MM.1S (cell line): ENCODE results near the gene ITGA7.

Experiments
- DNase-seq: peaks from one replicate; pipeline ENCODE4 v3.0.0-alpha.2; 2015
- H2AFZ ChIP-seq: fragments of 300-600 bp; sonication (generic); 2 replicates; pipeline ENCODE4 v1.6.0; 2016; ENCODE audit warnings: antibody characterized with exemption, low read length
- H3F3A ChIP-seq: fragments of 300-600 bp; sonication (generic); 2 replicates; pipeline ENCODE4 v1.6.1; 2016; ENCODE audit warnings: mild to moderate bottlenecking, antibody characterized with exemption, low read length, moderate library complexity, mixed read lengths; ENCODE audit not compliant: insufficient read depth
- H3K27ac ChIP-seq: fragments of 300-600 bp; sonication (generic); 2 replicates; pipeline ENCODE4 v1.5.1; 2016; ENCODE audit warnings: mild to moderate bottlenecking, low read length
- H3K27me3 ChIP-seq: fragments of 300-600 bp; sonication (generic); replicated peaks from 2 replicates; pipeline ENCODE4 v1.6.0; 2016; ENCODE audit warnings: low read length; ENCODE audit not compliant: insufficient read depth
- H3K36me3 ChIP-seq: fragments of 300-600 bp; sonication (generic); replicated peaks from 2 replicates; pipeline ENCODE4 v1.6.1; 2016; ENCODE audit warnings: mild to moderate bottlenecking, low read length, mixed read lengths; ENCODE audit not compliant: insufficient read depth
- H3K4me1 ChIP-seq: fragments of 300-600 bp; sonication (generic); 2 replicates; pipeline ENCODE4 v1.6.1; 2016; ENCODE audit warnings: low read length, mixed read lengths
- H3K4me2 ChIP-seq: fragments of 300-600 bp; sonication (generic); 2 replicates; pipeline ENCODE4 v1.6.0; 2016; ENCODE audit warnings: low read depth, low read length
- H3K4me3 ChIP-seq: fragments of 300-600 bp; sonication (generic); 2 replicates; pipeline ENCODE4 v1.5.1; 2016; ENCODE audit warnings: low read length, mixed read lengths
- H3K79me2 ChIP-seq: fragments of 300-600 bp; sonication (generic); 2 replicates; pipeline ENCODE4 v1.6.1; 2016; ENCODE audit warnings: mixed run types, low read length, mixed read lengths
- H3K9ac ChIP-seq: fragments of 300-600 bp; sonication (generic); 2 replicates; pipeline ENCODE4 v1.6.1; 2016; ENCODE audit warnings: low read length, mixed read lengths
- H3K9me2 ChIP-seq: fragments of 300-600 bp; sonication (generic); replicated peaks from 2 replicates; pipeline ENCODE4 v1.6.1; 2016; ENCODE audit warnings: mild to moderate bottlenecking, low read length, mixed read lengths; ENCODE audit not compliant: insufficient read depth
- H3K9me3 ChIP-seq: fragments of 300-600 bp; sonication (generic); replicated peaks from 2 replicates; pipeline ENCODE4 v1.6.1; 2016; ENCODE audit warnings: mild to moderate bottlenecking, low read length, mixed read lengths; ENCODE audit not compliant: insufficient read depth
- H4K20me1 ChIP-seq: fragments of 300-600 bp; sonication (generic); 2 replicates; pipeline ENCODE4 v1.6.1; 2016; ENCODE audit warnings: mild to moderate bottlenecking, low read length, moderate library complexity, mixed read lengths; ENCODE audit not compliant: insufficient read depth
- EZH2 ChIP-seq: fragments of 300-600 bp; sonication (generic); optimal IDR thresholded peaks from 2 replicates; pipeline ENCODE3; 2017; ENCODE audit warnings: low read depth, mild to moderate bottlenecking, antibody characterized with exemption, low read length, mixed read lengths
- EZH2phosphoT487 ChIP-seq: fragments of 300-600 bp; sonication (generic); IDR thresholded peaks from 2 replicates; pipeline ENCODE4 v1.6.1; 2018; ENCODE audit warnings: antibody characterized with exemption, low read length
- TF ChIP-seq, protein P1 (sequence below): fragments of 300-600 bp; sonication (generic); IDR thresholded peaks from 2 replicates; pipeline ENCODE4 v1.5.1; 2016; ENCODE audit warnings: antibody characterized with exemption, low read length, mixed read lengths

ITGA7 gene

DNA sequence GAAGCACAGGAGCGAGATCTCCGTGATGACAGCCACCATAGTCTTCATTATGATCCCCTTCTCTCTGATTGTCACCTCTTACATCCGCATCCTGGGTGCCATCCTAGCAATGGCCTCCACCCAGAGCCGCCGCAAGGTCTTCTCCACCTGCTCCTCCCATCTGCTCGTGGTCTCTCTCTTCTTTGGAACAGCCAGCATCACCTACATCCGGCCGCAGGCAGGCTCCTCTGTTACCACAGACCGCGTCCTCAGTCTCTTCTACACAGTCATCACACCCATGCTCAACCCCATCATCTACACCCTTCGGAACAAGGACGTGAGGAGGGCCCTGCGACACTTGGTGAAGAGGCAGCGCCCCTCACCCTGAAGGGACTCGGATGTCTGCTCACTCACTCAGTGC, 70.2 kb downstream of the ITGA7 start:
- Histone ChIP-seq H2AFZ (no peak overlapping the region), H3K9ac (no peak overlapping the region), H3F3A (no peaks in the 10 kb centered on the region), H3K79me2 (no peaks in the 10 kb centered on the region), H4K20me1 (no peaks in the 10 kb centered on the region), H3K9me3 (no peaks in the 10 kb centered on the region), H3K4me1 (peaks cover 3% of the 10 kb centered on the region), H3K4me3 (no peak overlapping the region), H3K9me2 (no peaks in the 10 kb centered on the region), H3K27me3 (no peaks in the 10 kb centered on the region), H3K36me3 (no peaks in the 10 kb centered on the region), H3K4me2 (no peak overlapping the region), H3K27ac (no peak overlapping the region)
- TF ChIP-seq EZH2phosphoT487: no peak
- TF ChIP-seq, protein P1, sequence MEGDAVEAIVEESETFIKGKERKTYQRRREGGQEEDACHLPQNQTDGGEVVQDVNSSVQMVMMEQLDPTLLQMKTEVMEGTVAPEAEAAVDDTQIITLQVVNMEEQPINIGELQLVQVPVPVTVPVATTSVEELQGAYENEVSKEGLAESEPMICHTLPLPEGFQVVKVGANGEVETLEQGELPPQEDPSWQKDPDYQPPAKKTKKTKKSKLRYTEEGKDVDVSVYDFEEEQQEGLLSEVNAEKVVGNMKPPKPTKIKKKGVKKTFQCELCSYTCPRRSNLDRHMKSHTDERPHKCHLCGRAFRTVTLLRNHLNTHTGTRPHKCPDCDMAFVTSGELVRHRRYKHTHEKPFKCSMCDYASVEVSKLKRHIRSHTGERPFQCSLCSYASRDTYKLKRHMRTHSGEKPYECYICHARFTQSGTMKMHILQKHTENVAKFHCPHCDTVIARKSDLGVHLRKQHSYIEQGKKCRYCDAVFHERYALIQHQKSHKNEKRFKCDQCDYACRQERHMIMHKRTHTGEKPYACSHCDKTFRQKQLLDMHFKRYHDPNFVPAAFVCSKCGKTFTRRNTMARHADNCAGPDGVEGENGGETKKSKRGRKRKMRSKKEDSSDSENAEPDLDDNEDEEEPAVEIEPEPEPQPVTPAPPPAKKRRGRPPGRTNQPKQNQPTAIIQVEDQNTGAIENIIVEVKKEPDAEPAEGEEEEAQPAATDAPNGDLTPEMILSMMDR: no peak
- TF ChIP-seq EZH2: no peak
- no peak for DNase-seq

GRCh38 chr12:55636853-55637252, 70.9 kb downstream of the ITGA7 start, which contains the start of gene OR10P1:
Gene OR10P1, plus strand, starts transcription at chr12:55636892. Its CDS starts 0 bp downstream, at chr12:55636892.
- H3K4me3 ChIP-seq: no peak within 1 kb of the TSS
- no peaks in the 10 kb centered on the region for H3K79me2 ChIP-seq
- H2AFZ ChIP-seq: no peak within 1 kb of the TSS
- TF ChIP-seq EZH2 (no peak), EZH2phosphoT487 (no peak)
- TF ChIP-seq, protein P1: no peak
- no peaks in the 10 kb centered on the region for H3K9me2 ChIP-seq
- H3K9me3 ChIP-seq: no peaks in the 10 kb centered on the region
- H3K36me3 ChIP-seq: no peaks in the 10 kb centered on the region
- no peaks in the 10 kb centered on the region for H3K4me1 ChIP-seq
- H3K27me3 ChIP-seq: no peaks in the 10 kb centered on the region
- H3K4me2 ChIP-seq: no peak within 1 kb of the TSS
- H3K9ac ChIP-seq: no peak within 1 kb of the TSS
- H3K27ac ChIP-seq: no peak within 1 kb of the TSS
- no peaks in the 10 kb centered on the region for H4K20me1 ChIP-seq
- no peak for DNase-seq
- no peaks in the 10 kb centered on the region for H3F3A ChIP-seq

DNA sequence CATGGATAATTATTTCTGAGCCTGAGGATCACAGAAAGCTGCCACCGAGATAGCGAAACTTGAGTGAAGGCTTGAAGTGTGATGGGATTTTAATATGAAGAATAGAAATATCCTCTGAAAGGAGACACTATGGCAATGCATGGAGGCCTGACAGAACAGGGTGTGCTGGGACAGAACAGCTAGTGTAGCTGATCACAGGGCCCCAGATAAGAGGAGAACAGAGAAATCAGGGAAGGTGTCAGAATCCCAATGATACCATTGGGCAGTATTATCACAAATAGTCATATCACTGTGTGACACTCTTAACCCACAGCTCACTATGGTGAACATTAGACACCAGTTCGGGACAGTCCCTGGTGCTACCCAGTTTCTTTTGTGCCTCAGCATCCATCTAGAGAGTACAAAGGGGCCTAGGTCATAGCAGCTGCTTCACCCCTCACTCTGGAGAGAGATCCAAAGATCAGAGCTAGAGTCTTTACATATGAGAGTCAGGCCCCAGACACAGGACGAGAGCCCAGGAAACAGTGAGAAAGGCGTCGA, 71.5 kb downstream of the ITGA7 start:
- H3K79me2 ChIP-seq: no peaks in the 10 kb centered on the region
- H4K20me1 ChIP-seq: no peaks in the 10 kb centered on the region
- TF ChIP-seq EZH2 (no peak), EZH2phosphoT487 (no peak)
- TF ChIP-seq, protein P1: no peak
- no peak overlapping the region for H2AFZ ChIP-seq
- no peak overlapping the region for H3K4me3 ChIP-seq
- H3K9me3 ChIP-seq: no peaks in the 10 kb centered on the region
- H3F3A ChIP-seq: no peaks in the 10 kb centered on the region
- no peaks in the 10 kb centered on the region for H3K27me3 ChIP-seq
- no peak for DNase-seq
- H3K4me2 ChIP-seq: no peak overlapping the region
- no peak overlapping the region for H3K27ac ChIP-seq
- no peaks in the 10 kb centered on the region for H3K36me3 ChIP-seq
- H3K9ac ChIP-seq: no peak overlapping the region
- H3K9me2 ChIP-seq: no peaks in the 10 kb centered on the region
- H3K4me1 ChIP-seq: no peaks in the 10 kb centered on the region
